Measurements from ENCODE around the gene CADM4. TPM values are rescaled to one million over a fixed set of nuclear protein-coding genes. Genes with fewer than 3 reads are reported as not detected.

The CADM4 gene
- total RNA-seq, 3 donors from 2014 or later = 2.1 to 20.8 (median 18.0) TPM

DNA sequence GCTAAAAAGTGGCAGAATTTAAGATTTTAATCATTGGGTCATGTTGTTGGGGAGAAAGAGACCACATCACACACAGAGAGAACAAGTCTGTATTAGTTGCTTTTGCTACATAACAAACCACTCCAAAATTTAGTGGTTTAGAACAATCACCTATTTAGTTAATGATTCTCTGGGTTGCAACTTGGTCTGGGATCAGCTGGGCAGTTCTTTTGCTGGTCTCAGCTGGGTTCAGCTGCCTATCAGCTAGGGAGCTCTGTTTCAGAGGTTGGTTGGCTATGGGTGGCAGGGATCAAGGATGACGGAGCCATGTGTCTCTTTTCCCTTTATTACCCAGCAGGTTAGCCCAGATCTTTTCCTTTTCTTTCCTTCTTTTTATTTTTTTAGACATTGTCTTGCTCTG is 55.2 kb downstream of the CADM4 start:
- Histone ChIP-seq H3K4me3 (no peak overlapping the region), H3K4me1 (no peaks in the 10 kb centered on the region), H3K9me3 (no peaks in the 10 kb centered on the region), H3K27ac (peak overlapping the region in 1 of 2 donors; percentile 55), H3K27me3 (no peaks in the 10 kb centered on the region), H3K36me3 (no peaks in the 10 kb centered on the region)
- TF ChIP-seq POLR2AphosphoS5 (IDR thresholded peaks at IDR 0.05) = no peak
- TF ChIP-seq, protein P1, sequence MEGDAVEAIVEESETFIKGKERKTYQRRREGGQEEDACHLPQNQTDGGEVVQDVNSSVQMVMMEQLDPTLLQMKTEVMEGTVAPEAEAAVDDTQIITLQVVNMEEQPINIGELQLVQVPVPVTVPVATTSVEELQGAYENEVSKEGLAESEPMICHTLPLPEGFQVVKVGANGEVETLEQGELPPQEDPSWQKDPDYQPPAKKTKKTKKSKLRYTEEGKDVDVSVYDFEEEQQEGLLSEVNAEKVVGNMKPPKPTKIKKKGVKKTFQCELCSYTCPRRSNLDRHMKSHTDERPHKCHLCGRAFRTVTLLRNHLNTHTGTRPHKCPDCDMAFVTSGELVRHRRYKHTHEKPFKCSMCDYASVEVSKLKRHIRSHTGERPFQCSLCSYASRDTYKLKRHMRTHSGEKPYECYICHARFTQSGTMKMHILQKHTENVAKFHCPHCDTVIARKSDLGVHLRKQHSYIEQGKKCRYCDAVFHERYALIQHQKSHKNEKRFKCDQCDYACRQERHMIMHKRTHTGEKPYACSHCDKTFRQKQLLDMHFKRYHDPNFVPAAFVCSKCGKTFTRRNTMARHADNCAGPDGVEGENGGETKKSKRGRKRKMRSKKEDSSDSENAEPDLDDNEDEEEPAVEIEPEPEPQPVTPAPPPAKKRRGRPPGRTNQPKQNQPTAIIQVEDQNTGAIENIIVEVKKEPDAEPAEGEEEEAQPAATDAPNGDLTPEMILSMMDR (IDR thresholded peaks at IDR 0.05) = no peak
- TF ChIP-seq POLR2A (IDR thresholded peaks at IDR 0.05) = no peak
- intact Hi-C loops (cut with DNase I; ENCODE audit: low total_unique reads) = no loop called here
- DNase-seq (ENCODE audit: low spot score in 2 of 2) = no peak

- Histone ChIP-seq H3K9me3 (no peaks in the 10 kb centered on the region), H3K27ac (no peak overlapping the region), H3K36me3 (no peaks in the 10 kb centered on the region), H3K27me3 (no peaks in the 10 kb centered on the region), H3K4me1 (no peaks in the 10 kb centered on the region), H3K4me3 (no peak overlapping the region)
- intact Hi-C loops (cut with DNase I; ENCODE audit: low total_unique reads) = no loop called here
- DNase-seq (ENCODE audit: low spot score in 2 of 2) = no peak
- no peak for TF ChIP-seq POLR2AphosphoS5 (IDR thresholded peaks at IDR 0.05)
Measured at GRCh38 chr19:43582495-43582894, 57.2 kb downstream of the CADM4 start.

- intact Hi-C loops (cut with DNase I; ENCODE audit: low total_unique reads) = no loop called here
- no peaks in the 10 kb centered on the region for H3K9me3 ChIP-seq
- TF ChIP-seq POLR2AphosphoS5 (IDR thresholded peaks at IDR 0.05) = no peak
- no peak for TF ChIP-seq POLR2A (IDR thresholded peaks at IDR 0.05)
- TF ChIP-seq, protein P1 (IDR thresholded peaks at IDR 0.05) = no peak
- H3K27me3 ChIP-seq = no peaks in the 10 kb centered on the region
- peak overlapping the region; percentile 73 to 90 for H3K27ac ChIP-seq
- no peaks in the 10 kb centered on the region for H3K4me1 ChIP-seq
- peak overlapping the region; percentile 46 to 71 (median 55) for H3K4me3 ChIP-seq
- no peaks in the 10 kb centered on the region for H3K36me3 ChIP-seq
- DNase-seq (ENCODE audit: low spot score in 2 of 2) = no peak
Measured at GRCh38 chr19:43581467-43581866, 58.2 kb downstream of the CADM4 start.

DNA sequence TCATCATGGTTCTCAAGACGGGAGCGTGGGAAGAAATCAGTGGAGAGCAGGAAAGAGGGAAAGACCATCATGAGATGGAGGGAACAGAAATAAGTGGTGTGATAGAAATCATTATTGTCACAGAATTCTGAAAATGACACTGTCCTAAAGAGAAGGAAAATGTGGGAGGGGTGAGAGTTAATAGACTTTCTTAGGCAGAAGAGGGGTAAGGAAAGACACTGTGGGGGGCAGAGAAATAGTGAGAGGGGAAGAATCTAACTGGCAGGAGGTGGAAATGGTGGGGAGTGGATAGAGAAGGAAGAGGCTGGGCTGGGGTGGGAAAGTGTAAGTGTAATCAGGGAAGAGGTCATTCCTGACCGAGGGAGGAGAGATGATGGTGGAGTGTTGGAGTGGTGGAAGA is 60.9 kb downstream of the CADM4 start:
- TF ChIP-seq, protein P1 (IDR thresholded peaks at IDR 0.05) = no peak
- no peak for TF ChIP-seq POLR2A (IDR thresholded peaks at IDR 0.05)
- TF ChIP-seq POLR2AphosphoS5 (IDR thresholded peaks at IDR 0.05) = no peak
- Histone ChIP-seq H3K9me3 (no peaks in the 10 kb centered on the region), H3K27ac (no peak overlapping the region), H3K4me1 (peaks cover 0 to 7% of the 10 kb centered on the region in 2 donors), H3K27me3 (no peaks in the 10 kb centered on the region), H3K4me3 (no peak overlapping the region), H3K36me3 (no peaks in the 10 kb centered on the region)
- intact Hi-C loops (cut with DNase I; ENCODE audit: low total_unique reads) = no loop called here
- DNase-seq (ENCODE audit: low spot score in 2 of 2) = no peak

- intact Hi-C loops (cut with DNase I; ENCODE audit: low total_unique reads) = no loop called here
- Histone ChIP-seq H3K27me3 (no peaks in the 10 kb centered on the region), H3K27ac (peak overlapping the region; percentile 73 to 91), H3K4me1 (peaks cover 0 to 7% of the 10 kb centered on the region in 2 donors), H3K9me3 (no peaks in the 10 kb centered on the region), H3K4me3 (peak overlapping the region; percentile 69 to 87 (median 69)), H3K36me3 (no peaks in the 10 kb centered on the region)
- TF ChIP-seq POLR2A (IDR thresholded peaks at IDR 0.05) = no peak
- no peak for DNase-seq (ENCODE audit: low spot score in 2 of 2)
Measured at GRCh38 chr19:43575955-43576878, 63.4 kb downstream of the CADM4 start.

Data from breast epithelium (tissue), 4 donors.